Fibroblast of the aortic adventitia (primary cell): ENCODE results near the gene PNPO. TPM values are rescaled to one million over a fixed set of nuclear protein-coding genes. Genes with fewer than 3 reads are reported as not detected.

Source experiments
- DNase-seq: peaks from one replicate; pipeline ENCODE4 v3.0.0-alpha.2; 2010; ENCODE audit warnings: low read depth
- H3K4me3 ChIP-seq: 2 replicates; pipeline ENCODE4 v1.5.1; 2011; ENCODE audit warnings: low read depth, mild to moderate bottlenecking, control low read depth, low read length, moderate library complexity
- total RNA-seq: library from RNA; depleted of rRNA; stranded (reverse); fragments of >200 nt; gene quantifications from 2 replicates; pipeline ENCODE4 v1.2.3, GENCODE V29; 2012; ENCODE audit warnings: low replicate concordance
- TF ChIP-seq, protein P1 (sequence below): IDR thresholded peaks from 2 replicates; pipeline ENCODE4 v1.5.1; 2011; ENCODE audit warnings: mild to moderate bottlenecking, low read length, control low read depth, inconsistent platforms; ENCODE audit not compliant: insufficient read depth

PNPO gene
- total RNA-seq, 1 donor, result 44.9 TPM

DNA sequence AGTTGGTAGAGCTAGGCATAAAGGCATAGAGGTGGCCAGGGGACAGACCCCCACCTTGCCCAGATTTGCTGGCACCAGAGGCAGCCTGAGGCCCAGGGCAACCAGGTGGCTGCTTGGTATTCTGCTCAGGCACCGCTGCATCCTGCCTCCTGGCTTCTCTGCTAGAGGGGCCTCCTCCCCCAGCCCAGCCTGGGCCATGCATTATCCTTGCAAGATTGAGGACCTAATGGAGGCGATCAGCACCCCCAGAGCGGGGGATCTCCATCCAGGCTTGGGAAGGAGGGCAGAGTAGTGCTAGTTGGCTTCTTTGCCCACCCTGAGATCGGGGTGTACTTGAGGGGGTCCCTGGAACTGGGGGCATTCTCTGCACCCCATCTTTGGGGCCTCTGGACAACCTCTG is 53.4 kb downstream of the PNPO start:
- no peak for DNase-seq
- no peak overlapping the region for H3K4me3 ChIP-seq
- TF ChIP-seq, protein P1, sequence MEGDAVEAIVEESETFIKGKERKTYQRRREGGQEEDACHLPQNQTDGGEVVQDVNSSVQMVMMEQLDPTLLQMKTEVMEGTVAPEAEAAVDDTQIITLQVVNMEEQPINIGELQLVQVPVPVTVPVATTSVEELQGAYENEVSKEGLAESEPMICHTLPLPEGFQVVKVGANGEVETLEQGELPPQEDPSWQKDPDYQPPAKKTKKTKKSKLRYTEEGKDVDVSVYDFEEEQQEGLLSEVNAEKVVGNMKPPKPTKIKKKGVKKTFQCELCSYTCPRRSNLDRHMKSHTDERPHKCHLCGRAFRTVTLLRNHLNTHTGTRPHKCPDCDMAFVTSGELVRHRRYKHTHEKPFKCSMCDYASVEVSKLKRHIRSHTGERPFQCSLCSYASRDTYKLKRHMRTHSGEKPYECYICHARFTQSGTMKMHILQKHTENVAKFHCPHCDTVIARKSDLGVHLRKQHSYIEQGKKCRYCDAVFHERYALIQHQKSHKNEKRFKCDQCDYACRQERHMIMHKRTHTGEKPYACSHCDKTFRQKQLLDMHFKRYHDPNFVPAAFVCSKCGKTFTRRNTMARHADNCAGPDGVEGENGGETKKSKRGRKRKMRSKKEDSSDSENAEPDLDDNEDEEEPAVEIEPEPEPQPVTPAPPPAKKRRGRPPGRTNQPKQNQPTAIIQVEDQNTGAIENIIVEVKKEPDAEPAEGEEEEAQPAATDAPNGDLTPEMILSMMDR, result no peak

DNA sequence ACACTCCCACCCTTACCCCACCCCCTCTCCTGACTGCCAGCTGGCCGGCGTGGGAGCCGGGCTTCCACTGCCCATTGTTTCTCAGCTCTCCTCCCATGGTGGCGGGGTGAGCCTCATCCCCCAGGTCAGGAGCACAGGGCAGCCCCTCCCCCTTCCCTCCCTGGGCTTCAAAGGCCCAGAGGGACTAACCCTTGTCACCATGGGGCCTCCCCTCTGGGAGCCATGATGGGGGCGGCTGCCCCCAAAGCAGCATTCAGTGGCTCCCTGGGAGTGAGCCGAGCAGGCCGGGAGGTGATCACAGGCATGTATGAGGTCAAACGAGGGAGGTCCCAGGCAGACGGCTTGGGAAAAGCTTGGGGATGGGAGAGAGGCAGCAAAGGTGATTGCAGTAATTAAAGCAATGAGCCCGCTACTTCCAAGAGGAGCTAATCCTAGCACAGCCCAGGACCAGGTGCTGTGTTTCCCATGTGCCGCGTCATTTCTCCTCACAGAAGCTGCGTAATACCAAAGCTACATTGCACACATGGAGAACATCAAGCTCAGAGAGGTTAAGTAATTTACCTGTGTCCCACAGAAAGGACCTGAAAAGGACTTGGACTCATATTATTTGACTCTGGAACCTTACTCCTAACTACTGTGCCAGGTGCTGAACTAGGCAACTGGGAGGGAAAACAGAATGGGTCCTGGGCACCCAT is 54.0 kb downstream of the PNPO start:
- DNase-seq, result no peak
- TF ChIP-seq, protein P1, result no peak
- no peak overlapping the region for H3K4me3 ChIP-seq

DNA sequence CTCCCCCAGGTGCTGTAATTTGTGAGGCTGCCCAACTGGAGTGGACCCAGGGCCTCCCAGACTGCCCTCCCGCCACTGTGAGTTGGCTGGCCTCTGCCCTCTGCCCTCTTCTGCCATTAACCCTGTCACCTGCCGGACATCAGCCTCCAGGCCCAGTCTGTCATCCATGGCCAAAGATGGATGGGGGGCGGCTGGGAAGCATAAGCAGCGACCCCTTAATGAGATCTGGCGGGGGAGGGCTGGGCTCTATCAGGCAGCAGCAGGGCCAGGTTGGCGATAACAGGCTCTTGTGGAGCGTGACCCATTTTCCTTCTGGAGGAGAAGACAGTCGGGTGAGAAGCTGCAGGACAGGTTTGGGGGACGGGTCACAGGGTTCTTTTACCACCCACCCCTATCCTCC is 54.8 kb downstream of the PNPO start:
- no peak for DNase-seq
- H3K4me3 ChIP-seq, result no peak overlapping the region
- TF ChIP-seq, protein P1, result no peak

DNA sequence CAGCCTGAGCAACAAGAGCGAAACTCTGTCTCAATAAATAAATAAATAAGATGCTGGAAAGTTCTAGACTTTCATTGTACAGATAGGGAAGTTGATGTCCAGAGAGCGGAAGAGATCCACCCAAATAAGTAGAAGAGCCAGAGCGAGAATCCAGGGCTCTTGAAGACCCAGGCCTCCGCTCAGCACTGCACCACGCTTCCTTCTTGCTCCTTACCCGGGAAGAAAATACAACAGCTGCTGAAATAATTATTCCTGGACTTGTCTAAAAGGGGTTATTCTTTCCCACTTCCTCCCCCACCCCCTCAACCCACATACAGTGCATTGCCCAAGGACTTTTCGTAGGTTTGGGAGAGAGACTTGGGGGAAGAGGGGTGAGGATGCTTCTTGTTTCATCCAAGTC is 56.2 kb downstream of the PNPO start:
- TF ChIP-seq, protein P1, result no peak
- no peak overlapping the region for H3K4me3 ChIP-seq
- no peak for DNase-seq

DNA sequence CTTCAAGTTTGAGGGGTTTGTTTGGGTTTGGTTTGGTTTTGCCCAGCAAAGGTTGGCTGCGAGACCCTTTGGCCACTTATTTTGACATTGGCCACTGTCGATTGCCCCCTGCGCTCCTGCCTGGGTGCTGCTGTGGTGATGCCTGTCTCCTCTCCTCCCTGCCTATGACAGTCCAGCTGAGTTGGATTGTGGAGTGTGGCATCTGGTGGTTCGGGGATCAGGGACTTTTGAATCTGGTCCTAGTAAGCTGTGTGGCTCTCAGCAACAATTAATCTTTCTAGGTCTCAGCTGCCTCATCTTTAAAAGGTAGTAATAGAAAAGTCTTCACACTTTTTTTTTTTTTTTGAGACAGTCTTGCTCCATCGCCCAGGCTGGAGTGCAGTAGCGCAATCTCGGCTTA is 56.7 kb downstream of the PNPO start:
- no peak overlapping the region for H3K4me3 ChIP-seq
- TF ChIP-seq, protein P1, result no peak
- DNase-seq, result no peak

Other genes with a start within 250 kb of the PNPO start
- 7.9 and 9.5 TPM in 2 replicates for gene TBKBP1, start 247.4 kb upstream of the PNPO start, total RNA-seq
- not detected in 2 replicates for gene TBX21, start 208.3 kb upstream of the PNPO start, total RNA-seq
- gene OSBPL7, start 119.8 kb upstream of the PNPO start, total RNA-seq, result 4.6 and 6.1 TPM in 2 replicates
- 5.8 and 28.0 TPM in 2 replicates for gene MRPL10, start 110.0 kb upstream of the PNPO start, total RNA-seq
- 0.16 TPM in 1 of 2 replicates, not detected in the other for gene LRRC46, start 109.9 kb upstream of the PNPO start, total RNA-seq
- gene SCRN2, start 100.3 kb upstream of the PNPO start, total RNA-seq, result 14.7 and 20.7 TPM in 2 replicates
- gene SP6, start 90.4 kb upstream of the PNPO start, total RNA-seq, result 0.09 TPM in 1 of 2 replicates, not detected in the other
- 0.08 and 3.7 TPM in 2 replicates for gene SP2, start 45.3 kb upstream of the PNPO start, total RNA-seq
- not detected in 2 replicates for gene PRR15L, start 16.3 kb downstream of the PNPO start, total RNA-seq
- gene CDK5RAP3, start 29.5 kb downstream of the PNPO start, total RNA-seq, result 49.5 and 109 TPM in 2 replicates
- 80.5 and 292 TPM in 2 replicates for gene COPZ2, start 96.2 kb downstream of the PNPO start, total RNA-seq
- gene NFE2L1, start 106.8 kb downstream of the PNPO start, total RNA-seq, result 103 and 413 TPM in 2 replicates
- gene CBX1, start 159.9 kb downstream of the PNPO start, total RNA-seq, result 49.2 and 59.7 TPM in 2 replicates
- 4.7 and 11.5 TPM in 2 replicates for gene SNX11, start 166.2 kb downstream of the PNPO start, total RNA-seq